ENCODE measurements around the gene GLIS2. TPM values are rescaled to one million over a fixed set of nuclear protein-coding genes. Genes with fewer than 3 reads are reported as not detected.
"Not testable (repeated sequence)": the region's sequence is repeated elsewhere in the genome, so short reads cannot be mapped to it uniquely, and the experiment has no call there.

The GLIS2 gene
- polyA plus RNA-seq, 1 experiment: 8.8 TPM

GRCh38 chr16:4342866-4343744 lies 27.2 kb downstream of the GLIS2 start:
- ChIA-PET CTCF (interaction anchor here (0.9 to 6.8 kb wide), 3 partner anchors 12 to 61 kb away, joined by 7 to 51 read pairs (median 39); no protein-coding TSS in a partner anchor), POLR2A (no interaction called here)
- DNase-seq (ENCODE audit: low read depth): no peak
- Histone ChIP-seq H3K4me3 (ENCODE audit: low read depth, low read length) (no peak overlapping the region), H3K27me3 (ENCODE audit: control insufficient read depth, insufficient read depth, low read length) (no peaks in the 10 kb centered on the region), H3K36me3 (ENCODE audit: control insufficient read depth, insufficient read depth, low read length) (peaks cover 12% of the 10 kb centered on the region)
- no peak for TF ChIP-seq CTCF (IDR thresholded peaks at IDR 0.05; ENCODE audit: insufficient read depth, low read depth, low read length)

- DNase-seq (ENCODE audit: low read depth); H3K4me3 ChIP-seq (ENCODE audit: low read depth, low read length); POLR2A ChIA-PET; H3K27me3 ChIP-seq (ENCODE audit: control insufficient read depth, insufficient read depth, low read length); H3K36me3 ChIP-seq (ENCODE audit: control insufficient read depth, insufficient read depth, low read length): not testable (repeated sequence)
- CTCF ChIA-PET: interaction anchor here (2.4 to 6.8 kb wide), 2 partner anchors 13 to 15 kb away, joined by 6 to 51 read pairs; no protein-coding TSS in a partner anchor
Measured at GRCh38 chr16:4344300-4344982, 28.6 kb downstream of the GLIS2 start.

- H3K36me3 ChIP-seq (ENCODE audit: control insufficient read depth, insufficient read depth, low read length): peaks cover 6% of the 10 kb centered on the region
- DNase-seq (ENCODE audit: low read depth): no peak
- H3K27me3 ChIP-seq (ENCODE audit: control insufficient read depth, insufficient read depth, low read length): no peaks in the 10 kb centered on the region
- TF ChIP-seq CTCF (IDR thresholded peaks at IDR 0.05; ENCODE audit: insufficient read depth, low read depth, low read length): no peak
- CTCF ChIA-PET: interaction anchor here (2.4 to 2.5 kb wide), 2 partner anchors 16 to 58 kb away, joined by 6 to 10 read pairs; no protein-coding TSS in a partner anchor
- no peak overlapping the region for H3K4me3 ChIP-seq (ENCODE audit: low read depth, low read length)
- POLR2A ChIA-PET: no interaction called here
Measured at GRCh38 chr16:4344983-4345835, 29.3 kb downstream of the GLIS2 start.

- H3K36me3 ChIP-seq (ENCODE audit: control insufficient read depth, insufficient read depth, low read length): peaks cover 4% of the 10 kb centered on the region
- ChIA-PET CTCF (interaction anchor here (0.9 to 2.5 kb wide), 6 partner anchors 17 to 480 kb away, joined by 3 to 10 read pairs (median 4); no protein-coding TSS in a partner anchor), POLR2A (no interaction called here)
Measured at GRCh38 chr16:4345836-4346781, 30.2 kb downstream of the GLIS2 start.

More at GRCh38 chr16:4345836-4346781, 30.2 kb downstream of the GLIS2 start:
- TF ChIP-seq CTCF (IDR thresholded peaks at IDR 0.05; ENCODE audit: insufficient read depth, low read depth, low read length): no peak
- Histone ChIP-seq H3K4me3 (ENCODE audit: low read depth, low read length) (no peak overlapping the region), H3K27me3 (ENCODE audit: control insufficient read depth, insufficient read depth, low read length) (no peaks in the 10 kb centered on the region)
- DNase-seq (ENCODE audit: low read depth): no peak
